Activated CD4-positive, alpha-beta T cell treated with anti-CD3 and anti-CD28 coated beads for 48 hours (primary cell): ENCODE data around the gene USP6NL.
"Not testable (repeated sequence)": the region's sequence is repeated elsewhere in the genome, so short reads cannot be mapped to it uniquely, and the experiment has no call there.

Experiments
- DNase-seq: peaks from one replicate; pipeline ENCODE4 v3.0.0-alpha.2; 2020

USP6NL gene

GRCh38 chr10:11611248-11612020 is at the start of gene USP6NL:
TSS of gene USP6NL (minus strand) at chr10:11611650. CDS start at chr10:11597634, 14,016 bp downstream.
- DNase-seq = peak; percentile 66

GRCh38 chr10:11658801-11659368 is 47.4 kb upstream of the USP6NL start:
- DNase-seq = no peak

GRCh38 chr10:11655836-11656235 is 44.4 kb upstream of the USP6NL start:
- no peak for DNase-seq

- DNase-seq = no peak
Measured at GRCh38 chr10:11654659-11655058, 43.2 kb upstream of the USP6NL start.

GRCh38 chr10:11653758-11654471 is 42.5 kb upstream of the USP6NL start:
- no peak for DNase-seq

GRCh38 chr10:11647676-11648075 is 36.2 kb upstream of the USP6NL start:
- no peak for DNase-seq

- no peak for DNase-seq
Measured at GRCh38 chr10:11646450-11646849, 35.0 kb upstream of the USP6NL start.

GRCh38 chr10:11643039-11643438 is 31.6 kb upstream of the USP6NL start:
- no peak for DNase-seq

GRCh38 chr10:11642566-11642965 is 31.1 kb upstream of the USP6NL start:
- DNase-seq = no peak

GRCh38 chr10:11639849-11640764 is 28.7 kb upstream of the USP6NL start:
- no peak for DNase-seq

GRCh38 chr10:11639362-11639761 is 27.9 kb upstream of the USP6NL start:
- no peak for DNase-seq

GRCh38 chr10:11638055-11638698 is 26.7 kb upstream of the USP6NL start:
- no peak for DNase-seq

GRCh38 chr10:11636697-11637303 is 25.4 kb upstream of the USP6NL start:
- no peak for DNase-seq

GRCh38 chr10:11631890-11632587 is 20.6 kb upstream of the USP6NL start:
- DNase-seq = peak; percentile 39

- DNase-seq = no peak
Measured at GRCh38 chr10:11631291-11631690, 19.8 kb upstream of the USP6NL start.

- no peak for DNase-seq
Measured at GRCh38 chr10:11629731-11630130, 18.3 kb upstream of the USP6NL start.

GRCh38 chr10:11627941-11628340 is 16.5 kb upstream of the USP6NL start:
- not testable (repeated sequence) for DNase-seq

GRCh38 chr10:11626071-11626470 is 14.6 kb upstream of the USP6NL start:
- no peak for DNase-seq

GRCh38 chr10:11625019-11625735 is 13.7 kb upstream of the USP6NL start:
- no peak for DNase-seq

GRCh38 chr10:11617233-11617632 is 5.8 kb upstream of the USP6NL start:
- DNase-seq = no peak

GRCh38 chr10:11616021-11616420 is 4.6 kb upstream of the USP6NL start:
- DNase-seq = no peak
